Fibroblast of the aortic adventitia (primary cell): ENCODE data around the gene SLC1A5. TPM values are rescaled to one million over a fixed set of nuclear protein-coding genes. Genes with fewer than 3 reads are reported as not detected.

Experiments used
- DNase-seq: peaks from one replicate; pipeline ENCODE4 v3.0.0-alpha.2; 2010; ENCODE audit warnings: low read depth
- H3K4me3 ChIP-seq: 2 replicates; pipeline ENCODE4 v1.5.1; 2011; ENCODE audit warnings: low read depth, mild to moderate bottlenecking, control low read depth, low read length, moderate library complexity
- CTCF ChIP-seq: IDR thresholded peaks from 2 replicates; pipeline ENCODE4 v1.5.1; 2011; ENCODE audit warnings: mild to moderate bottlenecking, low read length, control low read depth, inconsistent platforms; ENCODE audit not compliant: insufficient read depth
- total RNA-seq: library from RNA; depleted of rRNA; stranded (reverse); fragments of >200 nt; gene quantifications from 2 replicates; pipeline ENCODE4 v1.2.3, GENCODE V29; 2012; ENCODE audit warnings: low replicate concordance

SLC1A5 gene
- total RNA-seq, 1 donor: 158 TPM

DNA sequence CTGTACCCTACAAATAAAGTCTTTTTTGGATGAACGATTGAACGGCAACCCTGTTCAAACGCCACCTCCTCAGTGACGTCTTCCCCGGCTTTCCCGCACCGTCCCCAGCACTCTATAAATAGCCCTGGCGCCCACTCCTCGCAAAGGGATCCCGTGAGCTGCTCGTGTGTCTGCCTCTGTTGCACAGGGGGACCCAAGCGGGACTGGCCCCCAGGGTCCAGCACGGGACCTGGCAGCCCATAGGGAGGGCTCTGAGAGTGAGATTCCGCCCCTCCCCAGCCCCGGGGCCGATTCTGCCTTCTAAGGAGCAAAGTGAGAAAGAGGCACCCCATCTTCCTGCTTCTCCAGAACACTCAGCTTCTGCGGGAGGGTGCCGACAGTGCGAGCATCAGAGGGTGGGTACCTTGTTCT, 50.6 kb downstream of the SLC1A5 start:
- H3K4me3 ChIP-seq: no peak overlapping the region
- no peak for TF ChIP-seq CTCF
- no peak for DNase-seq

- TF ChIP-seq CTCF: no peak
- H3K4me3 ChIP-seq: no peak overlapping the region
- no peak for DNase-seq
These were observed 51.1 kb downstream of the SLC1A5 start for GRCh38 chr19:46737298-46737654.

- no peak for DNase-seq
- no peak for TF ChIP-seq CTCF
- no peak overlapping the region for H3K4me3 ChIP-seq
These were observed 51.7 kb downstream of the SLC1A5 start for GRCh38 chr19:46736531-46737297.

DNA sequence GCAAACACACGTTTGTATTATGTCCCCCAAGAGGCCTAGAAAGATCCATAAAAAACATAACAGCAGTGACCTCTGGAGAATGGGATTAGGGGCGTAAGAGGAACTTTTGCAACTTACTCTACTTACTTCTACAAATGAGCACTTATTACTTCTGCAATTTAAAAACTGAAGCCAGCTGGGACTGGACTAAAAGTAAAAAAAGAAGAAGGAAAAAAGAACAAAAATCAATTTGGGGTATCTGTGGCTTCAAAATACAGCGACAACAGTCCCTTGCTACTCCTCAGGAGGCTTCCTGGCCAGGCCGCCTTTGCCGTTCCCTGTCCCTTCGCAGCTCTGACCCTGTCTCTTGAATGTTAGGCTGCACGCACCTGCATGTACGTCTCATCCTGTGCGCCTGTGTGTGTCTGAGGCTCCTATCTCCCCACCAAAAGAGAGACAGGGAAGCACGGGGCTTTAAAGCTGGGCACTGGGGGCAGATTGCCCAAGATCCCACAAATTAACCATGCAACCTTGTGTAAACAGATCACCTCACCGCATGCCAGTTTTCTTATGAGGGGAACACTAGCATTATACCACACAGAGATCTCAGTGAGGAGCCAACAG, 54.6 kb downstream of the SLC1A5 start:
- no peak for DNase-seq
- no peak for TF ChIP-seq CTCF
- no peak overlapping the region for H3K4me3 ChIP-seq

DNA sequence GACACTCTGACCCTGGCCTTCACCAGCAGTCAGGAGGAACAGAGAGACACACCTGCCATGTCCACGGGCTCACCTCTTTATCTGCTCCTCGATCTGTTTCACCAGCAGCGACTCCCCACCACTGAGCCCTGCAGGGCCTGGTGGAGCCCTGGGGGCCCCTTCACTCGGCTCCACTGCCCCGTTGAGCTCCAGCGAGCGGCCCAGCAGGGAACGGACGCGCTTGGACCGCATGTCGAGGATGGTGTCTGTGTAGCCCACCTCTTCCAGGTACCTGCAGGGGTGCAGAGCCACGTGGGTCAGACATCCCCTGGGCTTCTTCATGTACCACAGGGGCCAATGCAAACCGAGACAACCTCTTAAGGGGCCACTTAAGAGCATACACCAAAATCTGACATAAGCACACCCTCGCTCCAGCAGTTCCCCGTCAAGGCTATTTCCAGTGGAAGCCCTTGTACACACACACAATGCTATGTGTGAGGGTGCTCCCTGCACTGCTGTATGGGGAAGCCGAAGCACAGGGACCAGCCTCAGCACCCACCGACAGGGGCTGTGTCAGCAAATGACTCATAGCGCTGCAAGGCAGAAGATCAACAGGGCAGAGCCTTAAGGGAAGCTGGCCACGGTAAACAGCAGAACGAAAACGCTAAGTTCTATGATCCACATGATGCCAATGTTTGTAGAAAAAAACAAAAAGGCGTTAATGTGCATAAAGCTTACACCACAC, 55.3 kb downstream of the SLC1A5 start:
- H3K4me3 ChIP-seq: no peak overlapping the region
- no peak for TF ChIP-seq CTCF
- no peak for DNase-seq

DNA sequence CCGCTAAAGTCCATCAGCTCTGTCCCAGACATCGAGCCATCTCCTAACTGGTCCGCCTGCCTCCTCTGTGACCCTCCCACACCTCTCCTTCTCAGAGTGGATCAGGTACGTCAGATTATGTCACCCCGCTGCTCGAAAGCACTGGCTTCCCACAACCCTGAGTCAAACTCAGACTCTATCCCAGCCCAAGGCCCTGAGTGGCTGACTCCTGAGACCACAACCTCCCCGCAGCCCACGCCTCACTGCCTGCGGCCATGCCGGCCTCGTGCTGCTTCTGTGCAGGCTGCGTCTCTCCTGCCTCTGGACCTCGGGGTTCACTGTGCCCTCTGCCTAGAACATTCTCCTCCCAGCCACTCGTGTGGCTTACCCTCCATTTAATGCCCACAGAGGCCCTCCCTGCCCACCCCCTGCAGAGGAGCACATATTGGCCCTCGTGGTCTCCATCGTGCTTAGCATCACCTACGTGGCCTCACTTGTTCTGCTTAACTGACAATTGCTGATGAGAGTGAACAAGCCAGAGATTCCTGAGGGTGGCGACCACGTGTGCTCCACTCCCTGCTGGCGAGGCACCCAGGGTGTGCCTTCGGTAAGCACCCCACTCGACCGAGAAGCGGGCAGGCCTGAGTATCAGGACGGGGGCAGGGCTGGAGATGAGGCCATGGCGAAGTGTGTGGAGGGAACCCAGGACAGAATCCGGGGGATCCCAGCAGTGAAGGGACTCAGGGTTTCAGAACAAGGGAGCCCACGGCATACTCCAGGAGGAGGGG, 56.0 kb downstream of the SLC1A5 start:
- no peak overlapping the region for H3K4me3 ChIP-seq
- TF ChIP-seq CTCF: no peak
- DNase-seq: no peak
